Coronary artery (tissue), 2 donors: ENCODE data around the gene IFI6.

Experiments
- DNase-seq: peaks from one replicate; pipeline ENCODE4 v3.0.0-alpha.2; 2017; ENCODE audit warnings: low spot score
- H3K27ac ChIP-seq, 2 donors: fragments of 200-600 bp; sonication (generic); one replicate each; pipeline ENCODE4 v1.5.1; 2016 to 2019
- H3K4me3 ChIP-seq: fragments of 200-600 bp; sonication (generic); 2 replicates; pipeline ENCODE4 v1.5.1; 2016; ENCODE audit warnings: mild to moderate bottlenecking, moderate library complexity
- TF ChIP-seq, protein P1 (sequence below): fragments of 200-600 bp; sonication (generic); IDR thresholded peaks from one replicate; pipeline ENCODE4 v1.5.1; 2019; ENCODE audit warnings: antibody characterized with exemption

IFI6 gene, protein sequence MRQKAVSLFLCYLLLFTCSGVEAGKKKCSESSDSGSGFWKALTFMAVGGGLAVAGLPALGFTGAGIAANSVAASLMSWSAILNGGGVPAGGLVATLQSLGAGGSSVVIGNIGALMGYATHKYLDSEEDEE

DNA sequence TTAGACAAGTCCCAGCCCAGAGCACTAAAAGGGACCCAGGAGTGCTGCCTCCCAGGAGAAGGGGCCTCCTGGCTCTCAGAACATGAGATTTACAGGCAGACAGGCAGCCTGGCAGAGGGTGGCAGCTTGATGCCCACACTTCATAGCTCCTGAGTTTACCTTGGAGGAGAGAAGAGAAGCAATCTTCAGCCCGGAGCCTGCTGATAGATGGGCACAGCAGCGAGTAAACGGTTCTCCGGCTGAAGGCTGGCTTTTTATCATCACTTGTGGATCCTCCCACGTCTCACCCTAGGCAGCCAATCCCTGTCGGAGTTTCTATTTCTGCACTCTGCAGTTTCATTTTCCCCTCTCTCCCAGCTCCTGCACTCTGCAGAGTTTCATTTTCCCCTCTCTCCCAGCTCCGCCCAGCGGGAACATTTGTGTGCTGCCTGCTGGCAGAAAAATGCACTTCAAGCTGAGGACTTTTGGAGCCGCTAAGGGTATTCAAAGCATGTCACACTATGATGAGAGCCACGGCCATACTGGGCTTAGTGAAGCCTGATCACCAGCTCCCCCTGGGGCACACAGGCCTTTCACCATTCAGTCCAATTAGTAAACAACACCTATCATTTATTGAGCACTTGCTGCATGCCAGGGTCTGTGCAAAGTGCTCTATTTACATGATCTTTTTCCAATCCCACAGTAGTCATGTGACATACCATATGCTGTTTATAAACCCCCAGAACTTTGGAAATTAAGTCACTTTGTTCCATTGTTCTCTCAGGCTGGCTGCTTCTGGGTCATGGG is at the start of gene IFI6:
IFI6 (minus strand) TSS at position 229 of the 786 bp plus-strand sequence. CDS start 2,878 bp downstream, outside the sequence.
- DNase-seq = peak; percentile 94
- Histone ChIP-seq H3K27ac (peak within 1 kb of the TSS; percentile 88 to 96), H3K4me3 (peak within 1 kb of the TSS; percentile 75)
- TF ChIP-seq, protein P1, sequence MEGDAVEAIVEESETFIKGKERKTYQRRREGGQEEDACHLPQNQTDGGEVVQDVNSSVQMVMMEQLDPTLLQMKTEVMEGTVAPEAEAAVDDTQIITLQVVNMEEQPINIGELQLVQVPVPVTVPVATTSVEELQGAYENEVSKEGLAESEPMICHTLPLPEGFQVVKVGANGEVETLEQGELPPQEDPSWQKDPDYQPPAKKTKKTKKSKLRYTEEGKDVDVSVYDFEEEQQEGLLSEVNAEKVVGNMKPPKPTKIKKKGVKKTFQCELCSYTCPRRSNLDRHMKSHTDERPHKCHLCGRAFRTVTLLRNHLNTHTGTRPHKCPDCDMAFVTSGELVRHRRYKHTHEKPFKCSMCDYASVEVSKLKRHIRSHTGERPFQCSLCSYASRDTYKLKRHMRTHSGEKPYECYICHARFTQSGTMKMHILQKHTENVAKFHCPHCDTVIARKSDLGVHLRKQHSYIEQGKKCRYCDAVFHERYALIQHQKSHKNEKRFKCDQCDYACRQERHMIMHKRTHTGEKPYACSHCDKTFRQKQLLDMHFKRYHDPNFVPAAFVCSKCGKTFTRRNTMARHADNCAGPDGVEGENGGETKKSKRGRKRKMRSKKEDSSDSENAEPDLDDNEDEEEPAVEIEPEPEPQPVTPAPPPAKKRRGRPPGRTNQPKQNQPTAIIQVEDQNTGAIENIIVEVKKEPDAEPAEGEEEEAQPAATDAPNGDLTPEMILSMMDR = no peak

DNA sequence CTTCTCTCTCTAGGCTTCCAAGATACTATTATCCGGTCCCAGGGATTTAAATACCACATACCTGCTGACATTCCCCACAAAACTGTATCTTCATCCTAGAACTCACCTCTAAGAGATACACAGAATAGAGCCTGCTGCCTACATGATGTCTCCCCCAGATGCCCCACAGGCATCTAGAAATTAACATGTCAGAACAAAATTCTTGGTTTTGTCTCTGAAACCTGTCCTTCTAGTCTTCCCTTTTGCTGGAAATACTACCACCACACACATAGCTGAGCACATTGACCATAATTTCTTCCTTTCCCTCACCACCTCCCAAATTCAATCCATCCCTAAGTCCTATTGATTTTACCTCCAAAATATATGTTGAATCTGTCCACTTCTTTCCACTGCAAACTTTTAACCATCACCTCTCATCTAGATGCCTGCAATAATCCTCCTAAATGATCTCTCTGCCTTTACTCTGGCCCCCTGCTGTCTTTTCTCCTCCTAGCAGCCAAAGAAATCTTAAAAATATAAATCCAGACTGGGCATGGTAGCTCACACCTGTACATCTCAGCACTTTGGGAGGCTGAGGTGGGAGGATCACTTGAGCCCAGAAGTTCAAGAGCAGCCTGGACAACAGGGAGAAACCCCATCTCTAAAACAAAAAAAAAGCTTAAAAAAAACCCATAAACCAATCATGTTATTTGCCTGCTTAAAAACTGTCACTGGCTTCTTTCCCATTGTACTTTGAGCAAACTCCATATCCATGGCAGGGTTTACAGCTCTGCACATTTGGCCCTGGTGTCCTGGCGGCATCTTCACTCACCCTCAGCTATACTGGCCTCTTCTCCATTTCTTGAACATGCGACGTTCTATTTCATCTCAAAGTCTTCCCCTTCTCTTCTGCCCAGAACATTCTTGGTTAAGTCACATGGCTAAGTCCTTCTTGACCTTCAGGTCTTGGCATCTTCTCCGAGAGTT is 47.6 kb upstream of the IFI6 start:
- no peak for DNase-seq
- TF ChIP-seq, protein P1 = no peak
- H3K4me3 ChIP-seq = no peak overlapping the region
- no peak overlapping the region for H3K27ac ChIP-seq

DNA sequence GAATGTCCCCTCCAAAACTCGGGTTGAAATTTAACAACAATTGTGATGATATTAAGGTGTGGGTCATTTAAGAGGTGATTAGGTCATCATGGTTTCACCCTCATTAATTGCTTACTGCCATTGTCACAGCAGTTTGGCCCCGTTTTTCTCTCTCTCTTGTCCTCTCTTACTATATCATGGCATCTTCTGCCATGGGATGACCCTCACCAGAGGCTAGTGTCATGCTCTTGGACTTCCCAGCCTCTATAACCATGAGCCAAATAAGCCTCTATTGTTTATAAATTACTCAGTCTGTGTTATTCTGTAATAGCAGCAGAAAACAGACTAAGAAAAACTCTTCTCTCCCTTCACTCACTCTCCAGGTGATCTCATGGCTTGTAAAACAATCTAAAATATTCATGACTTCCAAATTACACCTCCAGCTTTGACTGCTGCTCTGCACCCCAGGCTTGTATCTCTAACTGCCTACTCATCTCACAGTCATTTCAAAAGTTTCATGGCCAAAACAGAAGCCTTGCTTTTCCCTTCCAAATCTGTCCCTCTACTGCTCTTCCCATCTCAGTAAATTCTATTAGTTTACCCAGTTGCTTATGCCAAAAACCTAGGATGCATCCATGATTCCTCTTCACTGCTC is 44.4 kb upstream of the IFI6 start:
- no peak overlapping the region for H3K27ac ChIP-seq
- no peak overlapping the region for H3K4me3 ChIP-seq
- DNase-seq = no peak
- TF ChIP-seq, protein P1 = no peak

DNA sequence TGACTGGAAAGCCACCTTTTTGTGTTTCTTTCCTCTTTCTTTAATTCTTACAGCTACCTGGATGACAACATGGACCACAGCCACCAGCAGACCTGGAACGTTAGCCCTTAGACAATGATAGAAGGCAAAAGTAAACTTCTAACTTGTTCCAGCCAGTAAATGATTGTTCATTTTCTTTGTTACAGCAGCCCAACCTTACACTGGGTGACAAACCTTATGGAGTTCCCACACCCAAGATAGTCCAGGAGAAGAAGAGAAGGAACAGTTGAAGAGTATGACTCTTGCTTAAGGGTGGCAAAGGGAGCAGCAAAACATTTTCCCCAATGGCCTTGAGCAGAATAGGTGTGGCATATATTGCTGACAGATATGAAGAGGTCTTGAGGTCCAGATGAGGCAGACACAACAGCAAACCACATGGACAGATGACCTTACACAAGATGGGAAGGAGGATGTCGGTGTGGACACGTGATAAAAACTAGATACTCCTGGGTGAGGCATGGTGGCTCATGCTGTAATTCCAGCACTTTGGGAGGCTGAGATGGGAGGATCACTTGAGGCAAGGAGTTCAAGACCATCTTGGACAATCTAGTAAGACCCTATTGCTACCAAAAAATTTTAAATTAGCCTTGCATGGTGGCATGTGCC is 42.0 kb upstream of the IFI6 start:
- TF ChIP-seq, protein P1 = no peak

DNA sequence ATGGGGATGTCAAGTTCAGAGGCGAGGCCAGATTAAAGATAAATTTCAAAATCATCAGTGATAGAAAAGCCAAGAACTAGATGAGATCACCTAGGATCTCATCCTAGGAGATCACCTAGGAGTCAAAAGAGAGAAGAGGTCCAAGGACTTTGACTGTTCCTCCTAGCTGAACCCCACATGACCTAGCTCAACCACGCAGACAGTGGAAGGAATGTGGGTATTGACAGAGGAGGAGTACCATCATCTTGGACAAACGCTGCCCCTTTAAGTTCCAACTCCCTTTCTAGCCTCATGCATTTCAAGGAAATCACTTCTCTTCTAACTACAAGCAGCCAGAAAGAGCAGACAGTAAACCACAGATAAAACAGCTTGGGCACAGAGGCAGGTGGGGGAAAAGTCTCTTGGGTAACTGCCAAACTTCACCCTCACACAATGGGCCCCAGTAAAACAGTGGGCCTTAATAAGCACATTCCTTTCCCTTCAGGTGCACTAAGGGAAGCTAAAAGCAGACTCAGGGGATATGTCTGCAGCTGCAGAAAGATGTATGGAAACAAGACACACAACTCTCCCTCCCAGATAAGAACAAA is 41.2 kb upstream of the IFI6 start:
- no peak for DNase-seq
- Histone ChIP-seq H3K4me3 (no peak overlapping the region), H3K27ac (no peak overlapping the region)
- TF ChIP-seq, protein P1 = no peak

More for the DNA sequence above, 42.0 kb upstream of the IFI6 start:
- no peak overlapping the region for H3K4me3 ChIP-seq
- no peak for DNase-seq
- H3K27ac ChIP-seq = no peak overlapping the region

DNA sequence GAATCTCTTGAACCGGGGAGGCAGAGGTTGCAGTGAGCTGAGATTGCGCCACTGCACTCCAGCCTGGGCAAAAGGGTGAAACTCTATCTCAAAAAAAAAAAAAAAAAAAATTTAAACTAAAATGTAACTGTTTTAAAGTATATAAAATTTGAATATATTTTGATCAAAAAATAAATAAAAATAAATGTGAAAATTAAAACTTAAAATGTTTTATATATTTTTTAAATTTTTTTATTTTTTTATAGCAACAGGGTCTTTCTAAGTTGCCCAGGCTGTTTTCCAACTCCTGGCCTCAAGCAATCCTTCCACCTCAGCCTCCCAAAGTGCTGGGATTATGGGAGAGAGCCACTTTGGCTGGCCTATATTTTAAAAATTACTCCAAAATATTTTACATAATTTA is 38.6 kb upstream of the IFI6 start:
- no peak overlapping the region for H3K27ac ChIP-seq
- DNase-seq = no peak
- TF ChIP-seq, protein P1 = no peak
- no peak overlapping the region for H3K4me3 ChIP-seq
